Endodermal cell (in vitro differentiated cells): ENCODE data around the gene PTPN14. TPM values are rescaled to one million over a fixed set of nuclear protein-coding genes. Genes with fewer than 3 reads are reported as not detected.

ENCODE experiments used
- DNase-seq: peaks from one replicate; pipeline ENCODE4 v3.0.0-alpha.2; 2017
- H3K27ac ChIP-seq: 2 replicates; pipeline ENCODE4 v1.5.1; 2013; ENCODE audit warnings: mild to moderate bottlenecking, low read depth, low read length, moderate library complexity
- H3K27me3 ChIP-seq: 2 replicates; pipeline ENCODE4 v1.6.1; 2013; ENCODE audit warnings: mild to moderate bottlenecking, low read length, moderate library complexity; ENCODE audit not compliant: insufficient read depth, control insufficient read depth, poor library complexity, severe bottlenecking
- H3K36me3 ChIP-seq: 2 replicates; pipeline ENCODE4 v1.7.0; 2013; ENCODE audit warnings: mild to moderate bottlenecking, low read length, moderate library complexity; ENCODE audit not compliant: control insufficient read depth, insufficient read depth
- H3K4me1 ChIP-seq: one replicate; pipeline ENCODE4 v1.7.0; 2013; ENCODE audit warnings: low read length; ENCODE audit not compliant: control insufficient read depth, insufficient read depth
- H3K4me3 ChIP-seq: 2 replicates; pipeline ENCODE4 v1.5.1; 2013; ENCODE audit warnings: mild to moderate bottlenecking, low read length, moderate library complexity
- H3K9ac ChIP-seq: 2 replicates; pipeline ENCODE4 v1.6.1; 2013; ENCODE audit warnings: mild to moderate bottlenecking, low read length, moderate library complexity; ENCODE audit not compliant: poor library complexity, severe bottlenecking; ENCODE audit errors: extremely low read depth
- H3K9me3 ChIP-seq: 2 replicates; pipeline ENCODE4 v1.6.1; 2013; ENCODE audit warnings: mild to moderate bottlenecking, low read length, moderate library complexity; ENCODE audit not compliant: control insufficient read depth
- H3K27ac Mint-ChIP-seq: 2 replicates; pipeline ENCODE4 v1.8.0; 2020; ENCODE audit warnings: mixed read lengths
- H3K27me3 Mint-ChIP-seq: 2 replicates; pipeline ENCODE4 v1.8.0; 2021; ENCODE audit warnings: mild to moderate bottlenecking, mixed read lengths; ENCODE audit not compliant: insufficient read depth
- H3K36me3 Mint-ChIP-seq: 2 replicates; pipeline ENCODE4 v1.8.0; 2020; ENCODE audit warnings: low read depth, mixed read lengths
- H3K4me1 Mint-ChIP-seq: 2 replicates; pipeline ENCODE4 v1.8.0; 2020; ENCODE audit warnings: mixed read lengths
- H3K4me3 Mint-ChIP-seq: 2 replicates; pipeline ENCODE4 v1.8.0; 2020; ENCODE audit warnings: mild to moderate bottlenecking, moderate library complexity, mixed read lengths
- H3K9me3 Mint-ChIP-seq: 2 replicates; pipeline ENCODE4 v1.8.0; 2020; ENCODE audit warnings: mild to moderate bottlenecking, mixed read lengths
- CTCF ChIP-seq: fragments of 200-600 bp; sonication (generic); conservative IDR thresholded peaks from 2 replicates; pipeline ENCODE4 v1.5.0; 2021; ENCODE audit warnings: antibody characterized with exemption, mild to moderate bottlenecking
- WGBS, 2 experiments: methylation state at CpG; one replicate each; pipeline versions ENCODE4 v1.1.5 to v1.1.7; 2013; ENCODE audit warnings: missing lambda C conversion rate in 2 of 2, mixed read lengths in 1 of 2; ENCODE audit not compliant: insufficient coverage in 1 of 2, insufficient read length in 1 of 2; 5-methylcytosine and 5-hydroxymethylcytosine counted together
- total RNA-seq, 2 donors: library from RNA; stranded (reverse); fragmentation: NEBNext Ultra II Directional in 1 of 2; extraction: Animal tissue kit (Norgen Biotek cat#: 25700) in 1 of 2; gene quantifications; 2 replicates in 1 of 2; 3 replicates in 1 of 2; pipeline ENCODE4 v1.2.1, GENCODE V29; 2021

Gene PTPN14
- total RNA-seq, 2 donors from 2014 or later = 72.6 to 93.2 TPM

DNA sequence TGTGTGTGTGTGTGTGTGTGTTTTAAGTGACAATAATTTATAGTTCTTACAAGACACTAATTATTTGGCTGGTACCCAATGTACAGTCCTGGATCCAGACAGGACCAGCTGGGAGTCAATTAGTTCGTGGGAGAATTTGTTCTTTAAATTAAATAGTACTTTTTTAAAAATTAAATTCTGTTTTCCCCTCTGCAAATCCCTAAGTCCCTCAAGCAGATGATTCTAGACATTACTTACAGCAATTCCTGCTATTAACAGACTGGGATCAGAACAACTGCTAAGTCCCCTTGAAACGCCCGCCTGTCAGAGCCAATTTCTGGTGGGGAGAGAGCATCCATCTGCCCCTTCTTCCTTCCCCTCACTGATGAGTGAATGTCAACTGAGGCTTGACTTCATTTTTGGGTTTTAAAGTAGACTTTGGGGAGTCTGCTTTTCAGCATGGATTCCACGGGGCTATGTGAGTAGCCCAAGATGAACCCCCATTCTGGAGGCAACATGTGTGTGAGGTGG is 186.6 kb downstream of the PTPN14 start:
- Mint-ChIP-seq H3K36me3 (peaks cover 77% of the 10 kb centered on the region), H3K4me1 (peaks cover 5% of the 10 kb centered on the region), H3K27ac (no peak overlapping the region), H3K27me3 (no peaks in the 10 kb centered on the region), H3K4me3 (no peak overlapping the region), H3K9me3 (no peaks in the 10 kb centered on the region)
- no peak overlapping the region for H3K9ac ChIP-seq
- no peak for TF ChIP-seq CTCF
- 95 to 100% methylated on average over 3 of the region's 4 CpGs for WGBS, 2 experiments
- no peaks in the 10 kb centered on the region for H3K27me3 ChIP-seq
- no peak overlapping the region for H3K4me3 ChIP-seq
- no peaks in the 10 kb centered on the region for H3K4me1 ChIP-seq
- peaks cover 81% of the 10 kb centered on the region for H3K36me3 ChIP-seq
- DNase-seq = no peak
- no peaks in the 10 kb centered on the region for H3K9me3 ChIP-seq
- H3K27ac ChIP-seq = no peak overlapping the region

GRCh38 chr1:214364386-214364785 is 187.0 kb downstream of the PTPN14 start:
- peaks cover 77% of the 10 kb centered on the region for H3K36me3 Mint-ChIP-seq

GRCh38 chr1:214363386-214363785 is 188.0 kb downstream of the PTPN14 start:
- no peaks in the 10 kb centered on the region for H3K27me3 Mint-ChIP-seq
- H3K27ac Mint-ChIP-seq = no peak overlapping the region
- DNase-seq = no peak
- no peaks in the 10 kb centered on the region for H3K27me3 ChIP-seq
- 81 to 100% methylated on average over 2 to 3 of the region's 4 CpGs for WGBS, 2 experiments
- H3K27ac ChIP-seq = no peak overlapping the region
- H3K4me3 ChIP-seq = no peak overlapping the region
- H3K36me3 Mint-ChIP-seq = peaks cover 70% of the 10 kb centered on the region
- no peaks in the 10 kb centered on the region for H3K4me1 ChIP-seq
- no peak for TF ChIP-seq CTCF
- H3K36me3 ChIP-seq = peaks cover 73% of the 10 kb centered on the region
- H3K4me3 Mint-ChIP-seq = no peak overlapping the region
- peaks cover 5% of the 10 kb centered on the region for H3K4me1 Mint-ChIP-seq
- H3K9ac ChIP-seq = no peak overlapping the region
- no peaks in the 10 kb centered on the region for H3K9me3 ChIP-seq
- no peaks in the 10 kb centered on the region for H3K9me3 Mint-ChIP-seq

More at GRCh38 chr1:214364386-214364785, 187.0 kb downstream of the PTPN14 start:
- Mint-ChIP-seq H3K27ac (no peak overlapping the region), H3K4me1 (peaks cover 5% of the 10 kb centered on the region), H3K4me3 (no peak overlapping the region), H3K27me3 (no peaks in the 10 kb centered on the region), H3K9me3 (no peaks in the 10 kb centered on the region)
- H3K36me3 ChIP-seq = peaks cover 80% of the 10 kb centered on the region
- no peaks in the 10 kb centered on the region for H3K9me3 ChIP-seq
- 93 to 95% methylated on average over 8 to 12 of the region's 12 CpGs for WGBS, 2 experiments
- no peak overlapping the region for H3K9ac ChIP-seq
- TF ChIP-seq CTCF = no peak
- no peak overlapping the region for H3K27ac ChIP-seq
- DNase-seq = peak; percentile 38
- no peaks in the 10 kb centered on the region for H3K27me3 ChIP-seq
- H3K4me3 ChIP-seq = no peak overlapping the region
- H3K4me1 ChIP-seq = no peaks in the 10 kb centered on the region
